ENCODE measurements around the gene MBTPS1. TPM values are rescaled to one million over a fixed set of nuclear protein-coding genes. Genes with fewer than 3 reads are reported as not detected.
A peak's percentile ranks its signal among the peaks of the same experiment; 100 is the strongest.

The MBTPS1 gene
- polyA plus RNA-seq, 3 donors = 26.4 to 73.8 (median 28.0) TPM

DNA sequence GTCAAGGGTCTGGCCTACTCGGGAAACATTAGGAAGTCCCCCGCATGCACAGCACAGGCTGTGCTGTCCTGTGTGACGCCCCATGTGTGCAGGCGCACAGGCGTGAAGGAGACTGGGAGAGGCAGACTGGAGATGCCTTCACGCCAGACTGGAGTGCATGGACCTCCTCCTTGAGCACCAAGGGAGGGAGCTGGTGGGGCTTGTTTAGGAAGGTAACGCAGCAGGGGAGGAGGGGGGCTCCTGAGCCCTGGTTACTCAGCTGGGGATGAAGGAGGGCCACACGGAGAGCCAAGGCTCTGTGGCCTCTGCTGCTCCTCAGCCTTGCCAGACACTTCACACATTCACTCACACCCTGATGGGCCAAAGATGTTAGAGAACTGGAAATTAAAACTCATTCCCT, 20.5 kb upstream of the MBTPS1 start:
- peak overlapping the region in 1 of 7 donors; percentile 32 for H3K27ac Mint-ChIP-seq
- intact Hi-C loops (cut with micrococcal nuclease) = no loop called here

DNA sequence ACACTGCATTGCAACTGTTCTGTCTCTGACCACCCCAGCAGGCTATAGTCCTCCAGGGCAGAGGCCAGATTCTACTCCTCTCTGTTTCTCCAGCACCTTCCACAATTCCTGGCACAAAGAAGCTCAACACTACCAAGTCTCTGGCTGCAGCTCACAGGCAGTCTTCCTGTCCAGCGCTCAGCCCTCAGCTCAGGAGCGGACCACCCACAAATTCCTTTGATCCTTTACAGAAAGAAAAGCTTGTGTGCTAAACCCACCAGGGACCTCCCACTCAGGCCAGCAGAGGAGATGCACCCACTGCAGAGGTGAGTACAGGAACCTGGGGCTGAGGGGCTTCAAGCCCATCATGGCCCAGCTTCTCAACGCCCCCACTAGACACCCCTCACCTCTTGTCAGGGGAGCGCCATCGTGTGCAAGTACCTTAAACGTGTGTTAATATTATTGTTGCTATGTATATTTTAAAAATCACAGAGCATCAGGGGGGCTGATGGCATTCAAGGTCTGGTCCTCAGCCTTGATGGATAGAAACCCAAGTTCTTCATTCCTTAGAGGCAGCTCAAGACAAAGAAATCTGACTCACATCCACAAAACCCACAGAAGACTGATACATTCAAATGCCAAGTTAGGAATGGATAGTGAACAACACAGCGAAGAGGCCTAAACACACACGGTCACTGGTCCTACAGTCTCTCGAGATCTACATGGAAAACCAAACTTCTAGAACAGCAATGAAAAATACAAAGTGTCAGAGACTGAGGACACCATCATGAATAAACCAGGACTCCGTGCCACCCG, 19.8 kb upstream of the MBTPS1 start:
- no peak for DNase-seq
- Histone ChIP-seq H3K4me1 (ENCODE audit: control insufficient read depth in 1 of 2, insufficient read depth in 2 of 2, low read length in 2 of 2) (no peaks in the 10 kb centered on the region), H2AFZ (ENCODE audit: insufficient read depth, low read depth, low read length, poor library complexity, severe bottlenecking) (no peak overlapping the region), H3K27me3 (ENCODE audit: control insufficient read depth in 2 of 2, insufficient read depth in 2 of 2, low read length in 2 of 2) (no peaks in the 10 kb centered on the region), H3K4me3 (replicated peaks in 1 of 3; ENCODE audit: low read depth in 2 of 3, low read length in 3 of 3) (no peak overlapping the region), H3K9me3 (replicated peaks in 1 of 2; ENCODE audit: control insufficient read depth in 1 of 2, insufficient read depth in 1 of 2, low read length in 2 of 2) (no peaks in the 10 kb centered on the region), H3K27ac (ENCODE audit: low read depth in 1 of 2, low read length in 2 of 2) (no peak overlapping the region), H3K9ac (ENCODE audit: insufficient read depth, low read length, poor library complexity, severe bottlenecking) (no peak overlapping the region), H3K4me2 (replicated peaks; ENCODE audit: extremely low read depth, low read length, poor library complexity, severe bottlenecking) (no peak overlapping the region), H3K79me2 (ENCODE audit: insufficient read depth, low read length) (peaks cover 23% of the 10 kb centered on the region), H3K36me3 (replicated peaks in 1 of 2; ENCODE audit: control insufficient read depth in 1 of 2, insufficient read depth in 2 of 2, low read length in 2 of 2) (peaks cover 0 to 6% of the 10 kb centered on the region in 2 donors), H4K20me1 (ENCODE audit: insufficient read depth, low read length) (peaks cover 5% of the 10 kb centered on the region)
- TF ChIP-seq, protein P1, sequence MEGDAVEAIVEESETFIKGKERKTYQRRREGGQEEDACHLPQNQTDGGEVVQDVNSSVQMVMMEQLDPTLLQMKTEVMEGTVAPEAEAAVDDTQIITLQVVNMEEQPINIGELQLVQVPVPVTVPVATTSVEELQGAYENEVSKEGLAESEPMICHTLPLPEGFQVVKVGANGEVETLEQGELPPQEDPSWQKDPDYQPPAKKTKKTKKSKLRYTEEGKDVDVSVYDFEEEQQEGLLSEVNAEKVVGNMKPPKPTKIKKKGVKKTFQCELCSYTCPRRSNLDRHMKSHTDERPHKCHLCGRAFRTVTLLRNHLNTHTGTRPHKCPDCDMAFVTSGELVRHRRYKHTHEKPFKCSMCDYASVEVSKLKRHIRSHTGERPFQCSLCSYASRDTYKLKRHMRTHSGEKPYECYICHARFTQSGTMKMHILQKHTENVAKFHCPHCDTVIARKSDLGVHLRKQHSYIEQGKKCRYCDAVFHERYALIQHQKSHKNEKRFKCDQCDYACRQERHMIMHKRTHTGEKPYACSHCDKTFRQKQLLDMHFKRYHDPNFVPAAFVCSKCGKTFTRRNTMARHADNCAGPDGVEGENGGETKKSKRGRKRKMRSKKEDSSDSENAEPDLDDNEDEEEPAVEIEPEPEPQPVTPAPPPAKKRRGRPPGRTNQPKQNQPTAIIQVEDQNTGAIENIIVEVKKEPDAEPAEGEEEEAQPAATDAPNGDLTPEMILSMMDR (IDR thresholded peaks at IDR 0.05) = no peak
- Mint-ChIP-seq H3K36me3 (peaks cover 14 to 22% of the 10 kb centered on the region in 2 donors), H3K4me1 (peaks cover 4% of the 10 kb centered on the region), H3K27me3 (ENCODE audit: low read depth in 3 of 3) (peaks cover 0 to 2% (median 0%) of the 10 kb centered on the region in 3 donors), H3K9me3 (peaks cover 0 to 2% (median 0%) of the 10 kb centered on the region in 7 donors), H3K4me3 (no peak overlapping the region), H3K27ac (peak overlapping the region in 1 of 7 donors; percentile 59)
- WGBS (ENCODE audit: insufficient coverage) = 91% methylated on average over 5 of the region's 11 CpGs
- intact Hi-C loops (cut with micrococcal nuclease) = no loop called here

More for the DNA sequence above, 20.5 kb upstream of the MBTPS1 start:
- Histone ChIP-seq H2AFZ (ENCODE audit: insufficient read depth, low read depth, low read length, poor library complexity, severe bottlenecking) (no peak overlapping the region), H3K4me2 (replicated peaks; ENCODE audit: extremely low read depth, low read length, poor library complexity, severe bottlenecking) (no peak overlapping the region), H3K4me3 (replicated peaks in 1 of 3; ENCODE audit: low read depth in 2 of 3, low read length in 3 of 3) (no peak overlapping the region), H3K79me2 (ENCODE audit: insufficient read depth, low read length) (peaks cover 27% of the 10 kb centered on the region), H3K27ac (ENCODE audit: low read depth in 1 of 2, low read length in 2 of 2) (no peak overlapping the region), H4K20me1 (ENCODE audit: insufficient read depth, low read length) (peaks cover 5% of the 10 kb centered on the region), H3K27me3 (ENCODE audit: control insufficient read depth in 2 of 2, insufficient read depth in 2 of 2, low read length in 2 of 2) (no peaks in the 10 kb centered on the region), H3K4me1 (ENCODE audit: control insufficient read depth in 1 of 2, insufficient read depth in 2 of 2, low read length in 2 of 2) (no peaks in the 10 kb centered on the region), H3K36me3 (replicated peaks in 1 of 2; ENCODE audit: control insufficient read depth in 1 of 2, insufficient read depth in 2 of 2, low read length in 2 of 2) (peaks cover 0 to 5% of the 10 kb centered on the region in 2 donors), H3K9ac (ENCODE audit: insufficient read depth, low read length, poor library complexity, severe bottlenecking) (no peak overlapping the region), H3K9me3 (replicated peaks in 1 of 2; ENCODE audit: control insufficient read depth in 1 of 2, insufficient read depth in 1 of 2, low read length in 2 of 2) (no peaks in the 10 kb centered on the region)
- TF ChIP-seq, protein P1 (IDR thresholded peaks at IDR 0.05) = no peak
- H3K9me3 Mint-ChIP-seq = peaks cover 0 to 2% (median 0%) of the 10 kb centered on the region in 7 donors
- H3K4me3 Mint-ChIP-seq = no peak overlapping the region
- DNase-seq = no peak
- peaks cover 14 to 20% of the 10 kb centered on the region in 2 donors for H3K36me3 Mint-ChIP-seq
- 100% methylated on average over 6 of the region's 8 CpGs for WGBS (ENCODE audit: insufficient coverage)
- H3K4me1 Mint-ChIP-seq = peaks cover 4% of the 10 kb centered on the region
- peaks cover 0 to 2% (median 0%) of the 10 kb centered on the region in 3 donors for H3K27me3 Mint-ChIP-seq (ENCODE audit: low read depth in 3 of 3)

Data from CD14-positive monocyte (primary cell).